ENCODE results near the gene LYPD4. TPM values are rescaled to one million over a fixed set of nuclear protein-coding genes. Genes with fewer than 3 reads are reported as not detected.

LYPD4 gene
- total and polyA plus RNA-seq, 2 experiments from 2014 or later: not detected

- peak; percentile 62 for TF ChIP-seq CTCF (IDR thresholded peaks at IDR 0.05; ENCODE audit: low read depth, low read length)
- H3K4me3 ChIP-seq: no peak overlapping the region
- H3K9me3 ChIP-seq (ENCODE audit: low read depth): no peaks in the 10 kb centered on the region
- no peaks in the 10 kb centered on the region for H3K36me3 ChIP-seq
- H3K27ac ChIP-seq: no peak overlapping the region
- no peaks in the 10 kb centered on the region for H3K27me3 ChIP-seq
- no peaks in the 10 kb centered on the region for H3K4me1 ChIP-seq (ENCODE audit: low read depth)
- DNase-seq (ENCODE audit: low read depth in 1 of 2, low spot score in 1 of 2): peak in 1 of 2 donors; percentile 40
Measured at GRCh38 chr19:41821003-41821735, 23.3 kb downstream of the LYPD4 start.

GRCh38 chr19:41816761-41817160 is 27.7 kb downstream of the LYPD4 start:
- TF ChIP-seq CTCF (IDR thresholded peaks at IDR 0.05; ENCODE audit: low read depth, low read length): no peak
- no peaks in the 10 kb centered on the region for H3K36me3 ChIP-seq
- no peaks in the 10 kb centered on the region for H3K27me3 ChIP-seq
- H3K9me3 ChIP-seq (ENCODE audit: low read depth): no peaks in the 10 kb centered on the region
- no peak overlapping the region for H3K27ac ChIP-seq
- no peaks in the 10 kb centered on the region for H3K4me1 ChIP-seq (ENCODE audit: low read depth)
- DNase-seq (ENCODE audit: low read depth in 1 of 2, low spot score in 1 of 2): no peak
- no peak overlapping the region for H3K4me3 ChIP-seq

DNA sequence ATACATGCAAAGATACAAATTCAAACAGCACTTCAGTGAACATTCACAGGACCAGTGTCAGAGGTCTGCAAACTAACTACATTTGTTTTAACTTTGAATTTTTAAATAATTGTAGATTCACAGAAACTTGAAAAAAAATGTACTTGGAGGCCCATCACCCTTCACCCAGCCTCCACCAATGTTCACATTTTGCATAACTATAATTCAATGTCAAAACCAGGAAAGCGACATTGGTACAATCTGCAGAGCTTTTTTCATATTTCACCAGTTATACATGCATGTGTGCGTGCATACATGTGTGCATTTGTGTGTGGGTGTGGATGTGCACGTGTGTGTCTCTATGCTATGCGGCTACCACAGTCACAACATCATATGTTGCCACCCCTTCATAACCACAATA is 29.2 kb downstream of the LYPD4 start:
- no peak for TF ChIP-seq CTCF (IDR thresholded peaks at IDR 0.05; ENCODE audit: low read depth, low read length)
- Histone ChIP-seq H3K36me3 (no peaks in the 10 kb centered on the region), H3K27ac (no peak overlapping the region), H3K4me1 (ENCODE audit: low read depth) (no peaks in the 10 kb centered on the region), H3K27me3 (no peaks in the 10 kb centered on the region), H3K9me3 (ENCODE audit: low read depth) (no peaks in the 10 kb centered on the region), H3K4me3 (no peak overlapping the region)
- DNase-seq (ENCODE audit: low read depth in 1 of 2, low spot score in 1 of 2): no peak

- Histone ChIP-seq H3K4me3 (no peak overlapping the region), H3K27ac (no peak overlapping the region), H3K9me3 (ENCODE audit: low read depth) (no peaks in the 10 kb centered on the region), H3K36me3 (no peaks in the 10 kb centered on the region), H3K27me3 (no peaks in the 10 kb centered on the region), H3K4me1 (ENCODE audit: low read depth) (no peaks in the 10 kb centered on the region)
- no peak for TF ChIP-seq CTCF (IDR thresholded peaks at IDR 0.05; ENCODE audit: low read depth, low read length)
- DNase-seq (ENCODE audit: low read depth in 1 of 2, low spot score in 1 of 2): no peak
Measured at GRCh38 chr19:41813911-41814310, 30.6 kb downstream of the LYPD4 start.

GRCh38 chr19:41811981-41812380 is 32.5 kb downstream of the LYPD4 start:
- H3K4me3 ChIP-seq: no peak overlapping the region
- no peak overlapping the region for H3K27ac ChIP-seq
- no peak for DNase-seq (ENCODE audit: low read depth in 1 of 2, low spot score in 1 of 2)
- H3K4me1 ChIP-seq (ENCODE audit: low read depth): no peaks in the 10 kb centered on the region
- H3K27me3 ChIP-seq: no peaks in the 10 kb centered on the region
- H3K9me3 ChIP-seq (ENCODE audit: low read depth): no peaks in the 10 kb centered on the region
- no peaks in the 10 kb centered on the region for H3K36me3 ChIP-seq
- TF ChIP-seq CTCF (IDR thresholded peaks at IDR 0.05; ENCODE audit: low read depth, low read length): no peak

All from cardiac muscle cell (in vitro differentiated cells and primary cell).